ENCODE results near the gene ADGRB2. TPM values are rescaled to one million over a fixed set of nuclear protein-coding genes. Genes with fewer than 3 reads are reported as not detected.

The ADGRB2 gene
- total RNA-seq, 1 experiment from 2014 or later, result 15.6 TPM

- no peak overlapping the region for H3K4me2 ChIP-seq
- ChIA-PET CTCF (no interaction called here), POLR2A (ENCODE audit: unreplicated experiment) (no interaction called here)
- no peaks in the 10 kb centered on the region for H3K36me3 ChIP-seq (ENCODE audit: low read depth)
- BruUV-seq (replicated peaks), result no TSS peak
- H3K9me3 ChIP-seq (ENCODE audit: insufficient read depth, low read depth), result no peaks in the 10 kb centered on the region
- H3K4me1 ChIP-seq (replicated peaks; ENCODE audit: insufficient read depth), result peaks cover 18% of the 10 kb centered on the region
- DNase-seq, result no peak
- no peaks in the 10 kb centered on the region for H3K9me2 ChIP-seq (ENCODE audit: insufficient read depth)
- no peak overlapping the region for H2AFZ ChIP-seq
- no peaks in the 10 kb centered on the region for H3K79me2 ChIP-seq (ENCODE audit: low read depth)
- intact Hi-C loops (cut with micrococcal nuclease; ENCODE audit: unreplicated experiment), result no loop called here
- H3F3A ChIP-seq (ENCODE audit: insufficient read depth, low read depth), result peaks cover 20% of the 10 kb centered on the region
- no peaks in the 10 kb centered on the region; the same call in 1 of the 2 replicates for H4K20me1 ChIP-seq (ENCODE audit: insufficient read depth)
- no peak overlapping the region for H3K4me3 ChIP-seq
- no peak overlapping the region for H3K27ac ChIP-seq
- H3K27me3 ChIP-seq (ENCODE audit: insufficient read depth, low read depth), result no peaks in the 10 kb centered on the region
- TF ChIP-seq EZH2 (IDR thresholded peaks at IDR 0.05; ENCODE audit: low read depth) (no peak), CTCF (conservative IDR thresholded peaks at IDR 0.05) (no peak)
Measured at GRCh38 chr1:31750858-31751510, 13.2 kb downstream of the ADGRB2 start.

DNA sequence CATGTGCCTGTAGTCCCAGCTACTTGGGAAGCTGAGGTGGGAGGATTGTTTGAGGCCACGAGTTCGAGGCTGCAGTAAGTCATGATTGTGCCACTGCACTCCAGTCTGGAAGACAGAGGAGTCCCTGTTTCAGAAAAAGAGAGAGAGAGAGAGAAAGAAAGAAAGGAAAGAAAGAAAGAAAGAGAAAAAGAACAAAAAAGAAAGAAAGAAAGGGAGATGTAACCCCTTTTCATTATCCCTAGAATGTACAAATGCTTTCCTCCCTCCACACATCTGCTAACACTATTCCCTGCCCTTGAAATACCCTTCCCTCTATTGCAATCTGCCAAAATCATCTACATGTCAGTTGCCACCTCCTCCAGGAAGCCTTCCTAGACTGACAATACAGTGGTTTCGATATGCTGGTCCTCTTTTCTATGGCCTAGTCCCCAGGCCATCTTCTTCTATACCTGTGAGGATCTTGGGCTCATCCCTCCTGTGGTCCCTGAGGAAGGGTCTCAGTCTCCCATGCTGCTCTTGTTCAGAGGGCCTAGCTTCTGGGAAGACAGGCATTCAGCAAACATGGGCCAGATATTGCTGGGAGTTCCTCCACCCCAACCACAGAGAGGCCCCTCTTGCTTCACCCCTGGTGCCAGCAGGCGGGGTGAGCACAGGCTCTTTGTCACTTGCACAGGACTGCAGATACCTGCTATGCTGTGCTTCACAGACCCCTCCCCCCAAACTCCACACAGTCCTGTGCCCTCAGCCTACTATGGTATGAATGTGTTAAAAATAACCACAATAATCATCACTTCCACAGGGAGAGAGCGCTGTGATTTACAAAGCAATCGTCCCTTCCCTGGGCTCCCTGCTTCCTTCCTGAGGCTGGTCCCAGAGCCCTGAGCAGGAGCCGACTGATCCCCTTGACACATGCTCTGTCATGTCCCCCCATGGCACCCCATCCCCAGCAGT lies 14.1 kb downstream of the ADGRB2 start:
- no peak for TF ChIP-seq EZH2 (IDR thresholded peaks at IDR 0.05; ENCODE audit: low read depth)
- TF ChIP-seq CTCF (conservative IDR thresholded peaks at IDR 0.05), result no peak
- Histone ChIP-seq H3K4me3 (no peak overlapping the region), H3K79me2 (ENCODE audit: low read depth) (no peaks in the 10 kb centered on the region), H4K20me1 (ENCODE audit: insufficient read depth) (no peaks in the 10 kb centered on the region; the same call in 1 of the 2 replicates), H3K9me2 (ENCODE audit: insufficient read depth) (no peaks in the 10 kb centered on the region), H3K27ac (no peak overlapping the region), H3K4me2 (no peak overlapping the region), H2AFZ (no peak overlapping the region), H3K27me3 (ENCODE audit: insufficient read depth, low read depth) (no peaks in the 10 kb centered on the region), H3K36me3 (ENCODE audit: low read depth) (no peaks in the 10 kb centered on the region), H3F3A (ENCODE audit: insufficient read depth, low read depth) (peaks cover 18% of the 10 kb centered on the region), H3K4me1 (replicated peaks; ENCODE audit: insufficient read depth) (peaks cover 8% of the 10 kb centered on the region), H3K9me3 (ENCODE audit: insufficient read depth, low read depth) (no peaks in the 10 kb centered on the region)
- no TSS peak for BruUV-seq (replicated peaks)
- DNase-seq, result no peak
- ChIA-PET POLR2A (ENCODE audit: unreplicated experiment) (no interaction called here), CTCF (interaction anchor here (0.6 kb wide), 1 partner anchor 73 kb away, joined by 3 read pairs; no protein-coding TSS in a partner anchor)
- intact Hi-C loops (cut with micrococcal nuclease; ENCODE audit: unreplicated experiment), result no loop called here

GRCh38 chr1:31748365-31748764 lies 15.8 kb downstream of the ADGRB2 start:
- Histone ChIP-seq H3K9me2 (ENCODE audit: insufficient read depth) (no peaks in the 10 kb centered on the region), H3K79me2 (ENCODE audit: low read depth) (no peaks in the 10 kb centered on the region), H3K27me3 (ENCODE audit: insufficient read depth, low read depth) (no peaks in the 10 kb centered on the region), H3K36me3 (ENCODE audit: low read depth) (no peaks in the 10 kb centered on the region), H3K4me1 (replicated peaks; ENCODE audit: insufficient read depth) (no peaks in the 10 kb centered on the region), H3K4me2 (no peak overlapping the region), H3F3A (ENCODE audit: insufficient read depth, low read depth) (peaks cover 15% of the 10 kb centered on the region), H2AFZ (no peak overlapping the region), H3K4me3 (no peak overlapping the region), H3K9me3 (ENCODE audit: insufficient read depth, low read depth) (no peaks in the 10 kb centered on the region), H3K27ac (no peak overlapping the region), H4K20me1 (ENCODE audit: insufficient read depth) (no peaks in the 10 kb centered on the region)
- POLR2A ChIA-PET (ENCODE audit: unreplicated experiment), result interaction anchor here (0.9 kb wide), 1 partner anchor 78 kb away, joined by 10 read pairs; no protein-coding TSS in a partner anchor
- CTCF ChIA-PET, result no interaction called here
- no peak for DNase-seq
- intact Hi-C loops (cut with micrococcal nuclease; ENCODE audit: unreplicated experiment), result no loop called here
- BruUV-seq (replicated peaks), result no TSS peak
- TF ChIP-seq EZH2 (IDR thresholded peaks at IDR 0.05; ENCODE audit: low read depth), result no peak
- TF ChIP-seq CTCF (conservative IDR thresholded peaks at IDR 0.05), result no peak
